Gastroesophageal sphincter (tissue), 4 donors: ENCODE results near the gene DKKL1. TPM values are rescaled to one million over a fixed set of nuclear protein-coding genes. Genes with fewer than 3 reads are reported as not detected.

Experiments used
- ATAC-seq: fragments of 150-250 bp; one replicate; pipeline ENCODE4 v1.9.1; 2016; ENCODE audit warnings: mild to moderate bottlenecking, moderate library complexity
- H3K27ac ChIP-seq, 4 donors: fragments of 200-600 bp; sonication (generic) in 3 of 4; 1 replicate in 3 of 4; 2 replicates in 1 of 4; pipeline ENCODE4 v1.5.1; 2016 to 2019
- H3K27me3 ChIP-seq: fragments of 200-600 bp; sonication (generic); one replicate; pipeline ENCODE4 v1.5.1; 2019
- H3K36me3 ChIP-seq, 2 donors: fragments of 200-600 bp; sonication (generic); one replicate each; pipeline ENCODE4 v1.5.1; 2019; ENCODE audit warnings: control low read depth in 1 of 2
- H3K4me1 ChIP-seq, 3 donors: fragments of 200-600 bp; sonication (generic); 1 replicate in 2 of 3; 2 replicates in 1 of 3; pipeline ENCODE4 v1.5.1; 2016 to 2019; ENCODE audit warnings: control low read depth in 2 of 3
- H3K4me3 ChIP-seq, 2 donors: fragments of 200-600 bp; sonication (generic); one replicate each; pipeline ENCODE4 v1.5.1; 2019; ENCODE audit warnings: mild to moderate bottlenecking in 1 of 2, moderate library complexity in 1 of 2
- H3K9me3 ChIP-seq, 3 donors: fragments of 200-600 bp; sonication (generic); one replicate each; pipeline ENCODE4 v1.5.1; 2017 to 2019; ENCODE audit warnings: control low read depth in 2 of 3
- EP300 ChIP-seq: sonication (generic); formaldehyde crosslinking; IDR thresholded peaks from one replicate; pipeline ENCODE4 v1.6.1; 2017; ENCODE audit warnings: antibody characterized with exemption, mild to moderate bottlenecking
- POLR2A ChIP-seq, 2 donors: fragments of 450-650 bp; IDR thresholded peaks; one replicate each; pipeline ENCODE4 v1.6.1; 2017; ENCODE audit warnings: antibody characterized with exemption in 2 of 2, mild to moderate bottlenecking in 2 of 2, moderate library complexity in 1 of 2
- POLR2AphosphoS5 ChIP-seq: sonication (generic); formaldehyde crosslinking; IDR thresholded peaks from one replicate; pipeline ENCODE4 v1.6.1; 2017; ENCODE audit warnings: antibody characterized with exemption
- WGBS, 2 donors: methylation state at CpG; one replicate each; pipeline ENCODE4 v1.1.5; 2018; ENCODE audit warnings: low coverage in 1 of 2; 5-methylcytosine and 5-hydroxymethylcytosine counted together
- total RNA-seq, 4 donors: library from RNA; depleted of rRNA; stranded (reverse); fragments of >200 nt; gene quantifications; one replicate each; pipeline ENCODE4 v1.1.0, GENCODE V29; 2016
- TF ChIP-seq, protein P1 (sequence below), 4 experiments: fragments of 200-600 bp in 2 of 4; fragments of 450-650 bp in 2 of 4; sonication (generic) in 1 of 4; IDR thresholded peaks; one replicate each; pipeline ENCODE4 v1.5.1; 2017 to 2019; ENCODE audit warnings: antibody characterized with exemption in 4 of 4, mild to moderate bottlenecking in 2 of 4, moderate library complexity in 2 of 4

The DKKL1 gene
- total RNA-seq, 4 donors from 2014 or later = not detected

DNA sequence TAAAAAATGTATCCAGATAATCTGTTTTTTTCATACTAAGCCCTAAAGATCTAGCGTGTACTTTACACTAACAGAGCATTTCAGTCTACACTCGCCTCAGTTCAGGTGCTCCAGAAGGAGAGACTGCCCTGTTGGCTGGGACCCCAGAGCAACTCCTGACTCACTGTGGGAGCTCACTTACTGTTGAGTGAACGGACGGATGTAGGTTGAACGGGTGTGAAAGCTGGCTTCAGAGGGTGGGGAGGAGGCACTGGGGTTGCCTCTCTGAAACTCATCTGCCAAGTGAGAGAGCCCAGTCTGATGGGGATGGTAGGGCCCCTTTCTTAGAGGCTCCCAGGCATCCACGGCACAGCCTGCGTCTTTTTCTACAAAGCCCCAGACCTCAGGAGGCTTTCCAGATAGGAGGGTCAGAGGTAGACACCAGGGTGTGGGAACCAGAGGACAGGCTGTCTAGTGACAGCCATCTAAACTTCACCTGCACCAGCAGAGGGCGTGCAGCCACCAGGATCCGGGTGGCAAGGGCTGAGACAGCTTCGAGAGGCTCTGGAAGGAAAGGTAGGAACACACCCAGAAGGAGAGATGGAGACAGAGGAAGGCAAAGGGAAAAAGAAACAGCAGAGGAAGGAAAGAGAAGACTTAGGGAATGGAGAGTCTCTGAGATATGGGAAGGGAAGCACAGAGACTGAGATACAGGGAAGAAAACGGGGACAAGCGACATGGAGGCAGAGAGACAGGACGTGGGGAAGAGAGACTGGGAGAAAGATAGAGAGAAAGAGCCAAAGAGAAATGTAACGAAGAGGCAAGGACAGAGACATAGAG lies 28.1 kb downstream of the DKKL1 start:
- Histone ChIP-seq H3K27me3 (peaks cover 73% of the 10 kb centered on the region), H3K36me3 (no peaks in the 10 kb centered on the region), H3K27ac (no peak overlapping the region), H3K9me3 (no peaks in the 10 kb centered on the region), H3K4me3 (no peak overlapping the region), H3K4me1 (no peaks in the 10 kb centered on the region)
- 16 to 48% methylated on average over 4 to 14 of the region's 14 CpGs for WGBS, 2 donors
- TF ChIP-seq, protein P1, sequence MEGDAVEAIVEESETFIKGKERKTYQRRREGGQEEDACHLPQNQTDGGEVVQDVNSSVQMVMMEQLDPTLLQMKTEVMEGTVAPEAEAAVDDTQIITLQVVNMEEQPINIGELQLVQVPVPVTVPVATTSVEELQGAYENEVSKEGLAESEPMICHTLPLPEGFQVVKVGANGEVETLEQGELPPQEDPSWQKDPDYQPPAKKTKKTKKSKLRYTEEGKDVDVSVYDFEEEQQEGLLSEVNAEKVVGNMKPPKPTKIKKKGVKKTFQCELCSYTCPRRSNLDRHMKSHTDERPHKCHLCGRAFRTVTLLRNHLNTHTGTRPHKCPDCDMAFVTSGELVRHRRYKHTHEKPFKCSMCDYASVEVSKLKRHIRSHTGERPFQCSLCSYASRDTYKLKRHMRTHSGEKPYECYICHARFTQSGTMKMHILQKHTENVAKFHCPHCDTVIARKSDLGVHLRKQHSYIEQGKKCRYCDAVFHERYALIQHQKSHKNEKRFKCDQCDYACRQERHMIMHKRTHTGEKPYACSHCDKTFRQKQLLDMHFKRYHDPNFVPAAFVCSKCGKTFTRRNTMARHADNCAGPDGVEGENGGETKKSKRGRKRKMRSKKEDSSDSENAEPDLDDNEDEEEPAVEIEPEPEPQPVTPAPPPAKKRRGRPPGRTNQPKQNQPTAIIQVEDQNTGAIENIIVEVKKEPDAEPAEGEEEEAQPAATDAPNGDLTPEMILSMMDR (IDR thresholded peaks at IDR 0.05) = peak in 3 of 4 experiments; percentile 78 to 85 (median 83)
- TF ChIP-seq EP300 = no peak
- peak; percentile 83 for ATAC-seq

DNA sequence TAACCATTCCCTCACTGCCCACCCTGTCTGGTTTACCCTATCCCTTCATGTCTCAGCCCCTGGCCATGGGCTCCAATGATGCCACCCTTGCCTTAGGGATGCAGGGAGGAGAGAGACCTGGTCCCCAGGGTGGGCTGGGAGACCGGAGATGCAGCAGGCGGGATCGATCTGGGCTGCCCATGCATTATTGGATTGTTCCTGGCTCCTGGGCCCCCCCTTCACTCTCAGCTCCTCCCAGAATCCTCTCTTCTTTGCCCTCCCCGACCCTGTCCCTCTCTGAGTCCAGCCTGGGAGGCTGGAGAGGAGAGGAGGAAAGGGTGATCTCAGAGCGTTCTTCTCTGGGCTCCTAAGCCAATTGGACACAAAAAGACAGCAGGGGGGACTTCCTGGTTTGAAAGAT lies 30.2 kb downstream of the DKKL1 start:
- Histone ChIP-seq H3K36me3 (no peaks in the 10 kb centered on the region), H3K27ac (no peak overlapping the region), H3K27me3 (peaks cover 78% of the 10 kb centered on the region), H3K4me3 (no peak overlapping the region), H3K9me3 (no peaks in the 10 kb centered on the region), H3K4me1 (no peaks in the 10 kb centered on the region)
- TF ChIP-seq, protein P1 (IDR thresholded peaks at IDR 0.05) = no peak
- TF ChIP-seq POLR2AphosphoS5 = no peak
- TF ChIP-seq POLR2A (IDR thresholded peaks at IDR 0.05) = no peak
- no peak for TF ChIP-seq EP300
- no peak for ATAC-seq
- WGBS, 2 donors = 17% methylated on average over 1 of the region's 5 CpGs; no CpG with 5 or more reads in 1 of the 2 donors

DNA sequence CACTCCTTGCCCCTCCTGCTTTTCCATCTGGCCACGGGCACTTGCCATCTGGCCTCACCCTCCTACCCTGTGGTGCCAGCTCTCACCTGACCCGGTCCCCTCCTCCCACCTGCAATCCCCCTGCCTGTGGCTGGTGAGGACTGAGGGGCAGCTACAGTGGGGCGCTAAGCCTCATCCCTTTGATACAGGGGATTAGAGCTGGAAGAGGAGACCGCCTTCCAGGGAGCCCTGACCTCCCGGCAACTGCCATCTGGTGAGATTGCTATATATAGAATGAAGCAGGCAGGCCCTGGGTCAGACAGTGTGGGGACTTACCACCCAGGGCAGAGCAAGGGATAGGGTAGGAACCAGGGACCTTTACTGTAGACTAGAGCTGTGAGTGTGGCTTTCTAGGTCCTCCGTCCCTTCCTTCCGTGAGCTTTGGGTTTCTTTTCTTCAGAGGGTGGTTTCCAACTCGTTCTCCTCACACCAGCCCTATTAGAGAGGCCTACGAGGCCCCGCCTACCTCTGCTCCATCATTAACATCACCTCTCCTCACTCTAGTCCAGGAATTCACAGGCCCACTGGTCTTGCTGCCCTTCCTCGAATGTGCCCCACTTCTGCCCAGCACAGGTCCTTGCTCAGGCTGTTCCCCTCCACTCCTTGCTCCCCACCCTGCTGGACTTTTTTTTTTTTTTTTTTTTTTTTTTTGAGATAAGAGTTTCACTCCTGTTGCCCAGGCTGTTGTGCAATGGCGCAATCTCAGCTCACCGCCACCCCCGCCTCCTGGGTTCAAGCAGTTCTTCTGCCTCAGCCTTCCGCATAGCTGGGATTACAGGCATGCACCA lies 32.1 kb downstream of the DKKL1 start:
- ATAC-seq = no peak
- no peak overlapping the region for H3K4me3 ChIP-seq
- WGBS, 2 donors = 71 to 77% methylated on average over 4 to 13 of the region's 15 CpGs
- no peak overlapping the region for H3K27ac ChIP-seq
- no peaks in the 10 kb centered on the region for H3K9me3 ChIP-seq
- no peaks in the 10 kb centered on the region for H3K36me3 ChIP-seq
- H3K27me3 ChIP-seq = peaks cover 59% of the 10 kb centered on the region
- H3K4me1 ChIP-seq = no peaks in the 10 kb centered on the region
- no peak for TF ChIP-seq POLR2AphosphoS5
- TF ChIP-seq, protein P1 (IDR thresholded peaks at IDR 0.05) = no peak
- no peak for TF ChIP-seq POLR2A (IDR thresholded peaks at IDR 0.05)
- no peak for TF ChIP-seq EP300

DNA sequence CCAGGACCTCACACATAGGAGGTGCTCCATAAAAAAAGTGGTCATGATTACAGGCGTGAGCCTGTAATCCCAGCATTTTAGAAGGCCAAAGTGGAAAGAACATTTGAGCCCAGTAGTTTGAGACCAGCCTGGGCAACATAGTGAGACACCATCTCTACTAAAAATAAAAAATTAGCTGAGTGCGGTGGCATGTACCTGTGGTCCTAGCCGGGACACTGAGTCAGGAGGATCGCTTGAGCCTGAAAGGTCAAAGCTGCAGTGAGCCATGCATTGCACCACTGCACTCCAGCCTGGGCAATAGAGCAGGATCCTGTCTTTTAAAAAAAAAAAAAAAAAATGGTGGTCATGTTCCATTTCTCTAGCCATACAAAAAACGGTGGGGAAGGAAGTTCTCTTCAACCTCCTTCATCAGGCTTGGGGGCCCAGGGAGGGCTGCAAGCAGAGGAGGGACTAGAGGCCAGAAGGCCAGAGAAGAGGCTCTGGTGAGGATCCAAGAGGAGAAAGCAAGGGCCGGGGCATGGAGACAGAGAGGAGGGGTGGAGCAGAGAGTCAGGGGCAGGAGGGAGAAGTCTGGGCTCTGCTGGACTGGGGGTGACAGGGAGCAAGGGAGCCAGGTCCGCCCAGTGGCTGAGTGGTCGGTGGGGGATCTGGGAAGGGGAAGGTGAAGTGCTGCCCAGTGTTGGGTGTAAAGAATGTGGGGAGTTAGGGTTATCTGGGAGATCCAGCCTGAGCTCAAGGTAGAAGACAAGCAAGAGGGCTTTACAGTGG lies 33.2 kb downstream of the DKKL1 start:
- H3K9me3 ChIP-seq = no peaks in the 10 kb centered on the region
- no peaks in the 10 kb centered on the region for H3K4me1 ChIP-seq
- TF ChIP-seq EP300 (no peak), POLR2AphosphoS5 (no peak), POLR2A (IDR thresholded peaks at IDR 0.05) (no peak)
- TF ChIP-seq, protein P1 (IDR thresholded peaks at IDR 0.05) = no peak
- no peak overlapping the region for H3K27ac ChIP-seq
- no peaks in the 10 kb centered on the region for H3K36me3 ChIP-seq
- H3K4me3 ChIP-seq = no peak overlapping the region
- peaks cover 50% of the 10 kb centered on the region for H3K27me3 ChIP-seq
- ATAC-seq = no peak
- WGBS, 2 donors = 61% methylated on average over 4 of the region's 8 CpGs; no CpG with 5 or more reads in 1 of the 2 donors
